Adipose tissue (tissue), 3 donors: Measurements from ENCODE around the gene CLTB. TPM values are rescaled to one million over a fixed set of nuclear protein-coding genes. Genes with fewer than 3 reads are reported as not detected.

Experiments
- polyA plus RNA-seq, 3 donors: library from polyadenylated mRNA; stranded (reverse); fragments of 200-250 nt; gene quantifications; one replicate each; pipeline ENCODE4 v1.2.3, GENCODE V29; 2013
- donor health status: healthy with polysubstance abuse.
- donor health status: Bipolar disorder and iron deficiency.
- donor health status: healthy.

CLTB gene
- polyA plus RNA-seq, 3 donors, result 50.8 to 128 (median 105) TPM

Other genes starting within 250 kb of the CLTB start
- 1 to 10 TPM; 3.4 to 5.3 (median 4.2) TPM for gene SIMC1, start 178.1 kb downstream of the CLTB start, polyA plus RNA-seq
- 10 to 100 TPM; 37.5 to 60.7 (median 44.7) TPM for gene KIAA1191, start 54.8 kb downstream of the CLTB start, polyA plus RNA-seq
- 1 to 10 TPM in 2 of 3 donors, under 1 TPM in 1; 0.99 to 3.1 (median 1.3) TPM for gene ARL10, start 51.1 kb downstream of the CLTB start, polyA plus RNA-seq
- 10 to 100 TPM; 19.5 to 76.3 (median 25.1) TPM for gene NOP16, start 27.9 kb downstream of the CLTB start, polyA plus RNA-seq
- gene HIGD2A, start 27.8 kb downstream of the CLTB start, polyA plus RNA-seq, result 100 to 1,000 TPM in 2 of 3 donors, 10 to 100 TPM in 1; 90.0 to 250 (median 202) TPM
- gene FAF2, start 31.8 kb upstream of the CLTB start, polyA plus RNA-seq, result 10 to 100 TPM in 1 of 3 donors, 1 to 10 TPM in 2; 8.4 to 14.3 (median 9.9) TPM
- gene RNF44, start 120.9 kb upstream of the CLTB start, polyA plus RNA-seq, result 10 to 100 TPM; 13.9 to 19.2 (median 17.0) TPM
- gene CDHR2, start 132.8 kb upstream of the CLTB start, polyA plus RNA-seq, result under 1 TPM; 0.07 to 0.42 (median 0.11) TPM
- under 1 TPM; 0.34 to 0.59 (median 0.36) TPM for gene GPRIN1, start 193.6 kb upstream of the CLTB start, polyA plus RNA-seq
- under 1 TPM in 1 of 3 donors, not detected in 2; 0.53 TPM for gene SNCB, start 214.0 kb upstream of the CLTB start, polyA plus RNA-seq
- gene EIF4E1B, start 214.1 kb upstream of the CLTB start, polyA plus RNA-seq, result under 1 TPM in 1 of 3 donors, not detected in 2; 0.20 TPM
- gene TSPAN17, start 230.9 kb upstream of the CLTB start, polyA plus RNA-seq, result 10 to 100 TPM; 16.2 to 20.9 (median 18.8) TPM